K562 (cell line): ENCODE measurements around the gene GRIK2.

Source experiments
- EGR1 ChIP-seq: fragments of 450-650 bp; conservative IDR thresholded peaks from 2 replicates; pipeline ENCODE4 v1.6.1; 2017; ENCODE audit warnings: mild to moderate bottlenecking
- EZH2 ChIP-seq: IDR thresholded peaks from 2 replicates; pipeline ENCODE4 v1.6.1; 2012; ENCODE audit warnings: low read depth, mild to moderate bottlenecking, inconsistent platforms, low read length, borderline replicate concordance
- NFATC3 ChIP-seq: fragments of 450-650 bp; IDR thresholded peaks from 2 replicates; pipeline ENCODE4 v1.6.1; 2017; ENCODE audit warnings: mild to moderate bottlenecking
- RBBP5 ChIP-seq: fragments of 200-600 bp; sonication (generic); IDR thresholded peaks from 2 replicates; pipeline ENCODE4 v1.6.1; 2012; ENCODE audit warnings: borderline replicate concordance, mild to moderate bottlenecking, low read length, control low read depth, inconsistent platforms; ENCODE audit not compliant: insufficient read depth, poor library complexity, severe bottlenecking
- RUNX1 ChIP-seq: sonication (generic); IDR thresholded peaks from 2 replicates; pipeline ENCODE4 v1.6.1; 2016; ENCODE audit warnings: antibody characterized with exemption, low read depth
- ZBTB7A ChIP-seq: IDR thresholded peaks from 2 replicates; pipeline ENCODE4 v1.6.1; 2011; ENCODE audit warnings: low read depth, mild to moderate bottlenecking, low read length, moderate library complexity, borderline replicate concordance; ENCODE audit not compliant: control insufficient read depth
- ZNF589 ChIP-seq: fragments of 200-800 bp; sonication (Bioruptor generic); IDR thresholded peaks from 2 replicates; pipeline ENCODE4 v1.6.1; 2016; ENCODE audit warnings: low read depth, missing genetic modification characterization, missing compliant biosample characterization
- ZNF778 ChIP-seq: fragments of 450-650 bp; formaldehyde crosslinking; IDR thresholded peaks from 2 replicates; pipeline ENCODE4 v1.4.0; 2020; ENCODE audit warnings: mild to moderate bottlenecking, moderate library complexity

- TF ChIP-seq EGR1 (no peak), ZNF589 (no peak), ZNF778 (CRISPR knock-in tag) (no peak), RUNX1 (no peak), NFATC3 (no peak), EZH2 (no peak), RBBP5 (no peak), ZBTB7A (no peak)
Observed at GRCh38 chr6:102038964-102039363, 645.5 kb downstream of the GRIK2 start.
